Measurements from ENCODE around the gene NEO1.

The NEO1 gene

DNA sequence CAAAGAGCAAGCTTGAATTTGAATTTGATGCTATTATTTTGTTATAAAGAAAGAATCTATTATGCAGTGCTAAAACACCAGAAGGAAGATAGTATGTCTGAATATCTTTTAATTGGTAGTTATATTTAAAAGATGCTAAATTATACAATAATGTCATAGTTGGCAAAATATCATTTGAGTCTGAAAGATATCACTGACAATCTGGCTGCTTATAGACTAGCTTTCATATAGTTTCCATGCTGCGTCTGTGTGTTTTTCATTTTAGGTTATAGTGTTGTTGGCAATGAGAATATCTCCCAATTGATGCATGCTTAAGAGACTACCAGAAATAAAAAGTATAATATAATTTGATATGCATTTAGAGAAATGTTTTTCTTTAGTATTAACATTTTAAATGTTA lies 142.9 kb downstream of the NEO1 start:
- Histone ChIP-seq H3F3A (ENCODE audit: control insufficient read depth, insufficient read depth) (no peaks in the 10 kb centered on the region), H3K79me2 (ENCODE audit: control insufficient read depth, low read length) (no peaks in the 10 kb centered on the region), H3K27me3 (ENCODE audit: control insufficient read depth, low read length) (peaks cover 22% of the 10 kb centered on the region; the same call in 1 of the 2 replicates), H3K36me3 (ENCODE audit: control insufficient read depth, low read length) (no peaks in the 10 kb centered on the region), H3K4me2 (ENCODE audit: low read length) (no peak overlapping the region), H3K27ac (ENCODE audit: low read depth, low read length) (no peak overlapping the region), H3K4me3 (ENCODE audit: low read length) (no peak overlapping the region), H3K9me2 (replicated peaks; ENCODE audit: control insufficient read depth, low read length) (no peaks in the 10 kb centered on the region), H3K4me1 (ENCODE audit: control insufficient read depth, low read length) (no peaks in the 10 kb centered on the region), H3K9me3 (ENCODE audit: control insufficient read depth, insufficient read depth, low read length) (no peaks in the 10 kb centered on the region), H4K20me1 (ENCODE audit: control insufficient read depth, insufficient read depth, low read depth, low read length) (no peaks in the 10 kb centered on the region)
- TF ChIP-seq EZH2phosphoT487 (IDR thresholded peaks at IDR 0.05; ENCODE audit: borderline replicate concordance, low read length) = no peak
- TF ChIP-seq, protein P1, sequence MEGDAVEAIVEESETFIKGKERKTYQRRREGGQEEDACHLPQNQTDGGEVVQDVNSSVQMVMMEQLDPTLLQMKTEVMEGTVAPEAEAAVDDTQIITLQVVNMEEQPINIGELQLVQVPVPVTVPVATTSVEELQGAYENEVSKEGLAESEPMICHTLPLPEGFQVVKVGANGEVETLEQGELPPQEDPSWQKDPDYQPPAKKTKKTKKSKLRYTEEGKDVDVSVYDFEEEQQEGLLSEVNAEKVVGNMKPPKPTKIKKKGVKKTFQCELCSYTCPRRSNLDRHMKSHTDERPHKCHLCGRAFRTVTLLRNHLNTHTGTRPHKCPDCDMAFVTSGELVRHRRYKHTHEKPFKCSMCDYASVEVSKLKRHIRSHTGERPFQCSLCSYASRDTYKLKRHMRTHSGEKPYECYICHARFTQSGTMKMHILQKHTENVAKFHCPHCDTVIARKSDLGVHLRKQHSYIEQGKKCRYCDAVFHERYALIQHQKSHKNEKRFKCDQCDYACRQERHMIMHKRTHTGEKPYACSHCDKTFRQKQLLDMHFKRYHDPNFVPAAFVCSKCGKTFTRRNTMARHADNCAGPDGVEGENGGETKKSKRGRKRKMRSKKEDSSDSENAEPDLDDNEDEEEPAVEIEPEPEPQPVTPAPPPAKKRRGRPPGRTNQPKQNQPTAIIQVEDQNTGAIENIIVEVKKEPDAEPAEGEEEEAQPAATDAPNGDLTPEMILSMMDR (IDR thresholded peaks at IDR 0.05; ENCODE audit: low read depth, low read length, poor library complexity, severe bottlenecking) = no peak

DNA sequence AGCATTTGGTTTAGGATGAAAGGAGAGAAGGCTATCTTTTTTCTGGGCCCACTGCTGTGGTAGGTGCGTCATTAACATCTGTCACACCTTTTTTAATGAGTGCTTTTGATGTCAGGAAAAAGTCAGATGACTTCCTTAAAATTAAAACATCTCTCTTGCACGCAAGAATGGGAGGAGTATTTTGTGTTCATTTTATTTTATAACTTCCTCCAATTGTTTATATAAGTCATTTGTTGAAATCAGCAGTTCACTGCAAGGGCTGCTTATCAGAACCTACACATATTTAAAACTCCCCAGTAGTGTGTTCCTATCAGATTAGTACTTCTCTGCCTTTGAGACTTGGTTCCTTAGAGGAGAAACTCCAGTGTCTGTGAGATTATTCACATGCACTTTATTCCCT lies 143.8 kb downstream of the NEO1 start:
- Histone ChIP-seq H3F3A (ENCODE audit: control insufficient read depth, insufficient read depth) (no peaks in the 10 kb centered on the region), H3K4me1 (ENCODE audit: control insufficient read depth, low read length) (no peaks in the 10 kb centered on the region), H3K9me3 (ENCODE audit: control insufficient read depth, insufficient read depth, low read length) (no peaks in the 10 kb centered on the region), H3K27me3 (ENCODE audit: control insufficient read depth, low read length) (peaks cover 20% of the 10 kb centered on the region; the same call in 1 of the 2 replicates), H4K20me1 (ENCODE audit: control insufficient read depth, insufficient read depth, low read depth, low read length) (no peaks in the 10 kb centered on the region), H3K4me3 (ENCODE audit: low read length) (no peak overlapping the region), H3K36me3 (ENCODE audit: control insufficient read depth, low read length) (no peaks in the 10 kb centered on the region), H3K79me2 (ENCODE audit: control insufficient read depth, low read length) (no peaks in the 10 kb centered on the region), H3K27ac (ENCODE audit: low read depth, low read length) (no peak overlapping the region), H3K9me2 (replicated peaks; ENCODE audit: control insufficient read depth, low read length) (no peaks in the 10 kb centered on the region), H3K4me2 (ENCODE audit: low read length) (no peak overlapping the region)
- TF ChIP-seq EZH2phosphoT487 (IDR thresholded peaks at IDR 0.05; ENCODE audit: borderline replicate concordance, low read length) = no peak
- TF ChIP-seq, protein P1 (IDR thresholded peaks at IDR 0.05; ENCODE audit: low read depth, low read length, poor library complexity, severe bottlenecking) = no peak

DNA sequence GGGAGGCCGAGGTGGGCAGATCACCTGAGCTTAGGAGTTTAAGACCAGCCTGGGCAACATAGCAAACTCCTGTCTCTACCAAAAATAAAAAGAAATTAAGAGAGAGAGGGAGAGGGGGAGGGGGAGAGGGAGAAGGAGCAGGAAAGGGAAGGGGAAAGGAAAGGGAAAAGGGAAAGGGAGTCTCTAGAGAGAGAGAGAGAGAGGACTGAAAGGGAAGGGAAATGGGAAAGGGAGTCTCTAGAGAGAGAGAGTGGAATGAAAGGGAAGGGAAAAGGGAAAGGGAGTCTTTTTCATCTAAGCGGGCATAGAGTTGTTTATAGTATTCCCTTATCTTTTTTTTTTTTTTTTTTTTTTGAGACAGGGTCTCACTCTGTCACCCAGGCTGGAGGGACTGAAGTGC lies 148.1 kb downstream of the NEO1 start:
- no peaks in the 10 kb centered on the region for H3F3A ChIP-seq (ENCODE audit: control insufficient read depth, insufficient read depth)
- H3K4me3 ChIP-seq (ENCODE audit: low read length) = no peak overlapping the region
- no peaks in the 10 kb centered on the region for H3K9me2 ChIP-seq (replicated peaks; ENCODE audit: control insufficient read depth, low read length)
- no peaks in the 10 kb centered on the region for H3K79me2 ChIP-seq (ENCODE audit: control insufficient read depth, low read length)
- TF ChIP-seq, protein P1 (IDR thresholded peaks at IDR 0.05; ENCODE audit: low read depth, low read length, poor library complexity, severe bottlenecking) = no peak
- TF ChIP-seq EZH2phosphoT487 (IDR thresholded peaks at IDR 0.05; ENCODE audit: borderline replicate concordance, low read length) = no peak
- no peaks in the 10 kb centered on the region for H3K9me3 ChIP-seq (ENCODE audit: control insufficient read depth, insufficient read depth, low read length)
- no peaks in the 10 kb centered on the region for H4K20me1 ChIP-seq (ENCODE audit: control insufficient read depth, insufficient read depth, low read depth, low read length)
- no peak overlapping the region for H3K4me2 ChIP-seq (ENCODE audit: low read length)
- peaks cover 19% of the 10 kb centered on the region; the same call in 1 of the 2 replicates for H3K27me3 ChIP-seq (ENCODE audit: control insufficient read depth, low read length)
- no peaks in the 10 kb centered on the region for H3K36me3 ChIP-seq (ENCODE audit: control insufficient read depth, low read length)
- no peak overlapping the region for H3K27ac ChIP-seq (ENCODE audit: low read depth, low read length)
- H3K4me1 ChIP-seq (ENCODE audit: control insufficient read depth, low read length) = no peaks in the 10 kb centered on the region
